ENCODE measurements around the gene ACER1.

Gene ACER1

GRCh38 chr19:6333439-6333838, at the start of gene ACER1:
TSS of gene ACER1 (minus strand) at chr19:6333612. CDS start at chr19:6333551, 61 bp downstream.
- Histone ChIP-seq H3K9ac (ENCODE audit: low read length) (no peak within 1 kb of the TSS), H3K27ac (ENCODE audit: low read depth, low read length) (no peak within 1 kb of the TSS), H3K4me1 (ENCODE audit: insufficient read depth, low read length) (no peaks in the 10 kb centered on the region), H3K27me3 (ENCODE audit: control insufficient read depth in 1 of 2, insufficient read depth in 2 of 2, low read length in 2 of 2) (no peaks in the 10 kb centered on the region), H3K9me3 (ENCODE audit: low read length) (no peaks in the 10 kb centered on the region), H3K4me3 (ENCODE audit: low read depth in 1 of 2, low read length in 2 of 2) (no peak within 1 kb of the TSS), H3K36me3 (ENCODE audit: insufficient read depth, low read length) (no peaks in the 10 kb centered on the region)

GRCh38 chr19:6383188-6383587, 49.8 kb upstream of the ACER1 start:
- Histone ChIP-seq H3K36me3 (ENCODE audit: insufficient read depth, low read length) (peaks cover 61% of the 10 kb centered on the region), H3K27ac (ENCODE audit: low read depth, low read length) (no peak overlapping the region), H3K4me1 (ENCODE audit: insufficient read depth, low read length) (no peaks in the 10 kb centered on the region), H3K9me3 (ENCODE audit: low read length) (no peaks in the 10 kb centered on the region), H3K9ac (ENCODE audit: low read length) (no peak overlapping the region), H3K4me3 (ENCODE audit: low read depth in 1 of 2, low read length in 2 of 2) (no peak overlapping the region), H3K27me3 (ENCODE audit: control insufficient read depth in 1 of 2, insufficient read depth in 2 of 2, low read length in 2 of 2) (no peaks in the 10 kb centered on the region)

- H3K4me3 ChIP-seq (ENCODE audit: low read depth in 1 of 2, low read length in 2 of 2): no peak overlapping the region
- no peak overlapping the region for H3K9ac ChIP-seq (ENCODE audit: low read length)
- H3K27me3 ChIP-seq (ENCODE audit: control insufficient read depth in 1 of 2, insufficient read depth in 2 of 2, low read length in 2 of 2): no peaks in the 10 kb centered on the region
- no peaks in the 10 kb centered on the region for H3K9me3 ChIP-seq (ENCODE audit: low read length)
- H3K36me3 ChIP-seq (ENCODE audit: insufficient read depth, low read length): peaks cover 44% of the 10 kb centered on the region
- H3K4me1 ChIP-seq (ENCODE audit: insufficient read depth, low read length): no peaks in the 10 kb centered on the region
- no peak overlapping the region for H3K27ac ChIP-seq (ENCODE audit: low read depth, low read length)
Observed at GRCh38 chr19:6381030-6381750, 47.8 kb upstream of the ACER1 start.

- H3K4me1 ChIP-seq (ENCODE audit: insufficient read depth, low read length): no peaks in the 10 kb centered on the region
- H3K36me3 ChIP-seq (ENCODE audit: insufficient read depth, low read length): peaks cover 44% of the 10 kb centered on the region
- H3K9ac ChIP-seq (ENCODE audit: low read length): no peak overlapping the region
- H3K27ac ChIP-seq (ENCODE audit: low read depth, low read length): no peak overlapping the region
- H3K27me3 ChIP-seq (ENCODE audit: control insufficient read depth in 1 of 2, insufficient read depth in 2 of 2, low read length in 2 of 2): no peaks in the 10 kb centered on the region
- H3K9me3 ChIP-seq (ENCODE audit: low read length): no peaks in the 10 kb centered on the region
- no peak overlapping the region for H3K4me3 ChIP-seq (ENCODE audit: low read depth in 1 of 2, low read length in 2 of 2)
Observed at GRCh38 chr19:6379744-6380143, 46.3 kb upstream of the ACER1 start.

- H3K27ac ChIP-seq (ENCODE audit: low read depth, low read length): peak overlapping the region; percentile 34
- peaks cover 36% of the 10 kb centered on the region for H3K36me3 ChIP-seq (ENCODE audit: insufficient read depth, low read length)
- peaks cover 8% of the 10 kb centered on the region for H3K4me1 ChIP-seq (ENCODE audit: insufficient read depth, low read length)
- H3K9ac ChIP-seq (ENCODE audit: low read length): no peak overlapping the region
- H3K27me3 ChIP-seq (ENCODE audit: control insufficient read depth in 1 of 2, insufficient read depth in 2 of 2, low read length in 2 of 2): no peaks in the 10 kb centered on the region
- no peaks in the 10 kb centered on the region for H3K9me3 ChIP-seq (ENCODE audit: low read length)
- no peak overlapping the region for H3K4me3 ChIP-seq (ENCODE audit: low read depth in 1 of 2, low read length in 2 of 2)
Observed at GRCh38 chr19:6378486-6378885, 45.1 kb upstream of the ACER1 start.

- peaks cover 8% of the 10 kb centered on the region for H3K4me1 ChIP-seq (ENCODE audit: insufficient read depth, low read length)
- H3K9ac ChIP-seq (ENCODE audit: low read length): no peak overlapping the region
- peak overlapping the region; percentile 34 for H3K27ac ChIP-seq (ENCODE audit: low read depth, low read length)
- no peaks in the 10 kb centered on the region for H3K27me3 ChIP-seq (ENCODE audit: control insufficient read depth in 1 of 2, insufficient read depth in 2 of 2, low read length in 2 of 2)
- peaks cover 32% of the 10 kb centered on the region for H3K36me3 ChIP-seq (ENCODE audit: insufficient read depth, low read length)
- no peaks in the 10 kb centered on the region for H3K9me3 ChIP-seq (ENCODE audit: low read length)
- H3K4me3 ChIP-seq (ENCODE audit: low read depth in 1 of 2, low read length in 2 of 2): no peak overlapping the region
Observed at GRCh38 chr19:6378041-6378440, 44.6 kb upstream of the ACER1 start.

GRCh38 chr19:6376512-6377190, 43.2 kb upstream of the ACER1 start:
- Histone ChIP-seq H3K36me3 (ENCODE audit: insufficient read depth, low read length) (peaks cover 23% of the 10 kb centered on the region), H3K27ac (ENCODE audit: low read depth, low read length) (no peak overlapping the region)

GRCh38 chr19:6375411-6376010, 42.1 kb upstream of the ACER1 start, which contains the start of gene PSPN:
TSS of gene PSPN (minus strand) at chr19:6375933. CDS start at chr19:6375849, 84 bp downstream.
- Histone ChIP-seq H3K9me3 (ENCODE audit: low read length) (no peaks in the 10 kb centered on the region), H3K4me1 (ENCODE audit: insufficient read depth, low read length) (peaks cover 8% of the 10 kb centered on the region), H3K4me3 (ENCODE audit: low read depth in 1 of 2, low read length in 2 of 2) (no peak within 1 kb of the TSS), H3K27ac (ENCODE audit: low read depth, low read length) (no peak within 1 kb of the TSS), H3K9ac (ENCODE audit: low read length) (no peak within 1 kb of the TSS), H3K36me3 (ENCODE audit: insufficient read depth, low read length) (peaks cover 12% of the 10 kb centered on the region), H3K27me3 (ENCODE audit: control insufficient read depth in 1 of 2, insufficient read depth in 2 of 2, low read length in 2 of 2) (no peaks in the 10 kb centered on the region)

More at GRCh38 chr19:6376512-6377190, 43.2 kb upstream of the ACER1 start:
- Histone ChIP-seq H3K4me3 (ENCODE audit: low read depth in 1 of 2, low read length in 2 of 2) (no peak overlapping the region), H3K9ac (ENCODE audit: low read length) (no peak overlapping the region), H3K27me3 (ENCODE audit: control insufficient read depth in 1 of 2, insufficient read depth in 2 of 2, low read length in 2 of 2) (no peaks in the 10 kb centered on the region), H3K4me1 (ENCODE audit: insufficient read depth, low read length) (peaks cover 8% of the 10 kb centered on the region), H3K9me3 (ENCODE audit: low read length) (no peaks in the 10 kb centered on the region)

- Histone ChIP-seq H3K27ac (ENCODE audit: low read depth, low read length) (no peak overlapping the region), H3K4me1 (ENCODE audit: insufficient read depth, low read length) (peaks cover 8% of the 10 kb centered on the region), H3K9ac (ENCODE audit: low read length) (no peak overlapping the region), H3K9me3 (ENCODE audit: low read length) (no peaks in the 10 kb centered on the region), H3K36me3 (ENCODE audit: insufficient read depth, low read length) (peaks cover 5% of the 10 kb centered on the region), H3K4me3 (ENCODE audit: low read depth in 1 of 2, low read length in 2 of 2) (no peak overlapping the region), H3K27me3 (ENCODE audit: control insufficient read depth in 1 of 2, insufficient read depth in 2 of 2, low read length in 2 of 2) (no peaks in the 10 kb centered on the region)
Observed at GRCh38 chr19:6374711-6375410, 41.4 kb upstream of the ACER1 start.

GRCh38 chr19:6374161-6374709, 40.8 kb upstream of the ACER1 start:
- Histone ChIP-seq H3K27ac (ENCODE audit: low read depth, low read length) (peak overlapping the region; percentile 78), H3K9me3 (ENCODE audit: low read length) (no peaks in the 10 kb centered on the region), H3K27me3 (ENCODE audit: control insufficient read depth in 1 of 2, insufficient read depth in 2 of 2, low read length in 2 of 2) (no peaks in the 10 kb centered on the region), H3K36me3 (ENCODE audit: insufficient read depth, low read length) (no peaks in the 10 kb centered on the region), H3K4me1 (ENCODE audit: insufficient read depth, low read length) (peaks cover 8% of the 10 kb centered on the region), H3K4me3 (ENCODE audit: low read depth in 1 of 2, low read length in 2 of 2) (peak overlapping the region in 1 of 2 donors; percentile 55), H3K9ac (ENCODE audit: low read length) (no peak overlapping the region)

GRCh38 chr19:6373813-6374108, 40.3 kb upstream of the ACER1 start:
- Histone ChIP-seq H3K4me3 (ENCODE audit: low read depth in 1 of 2, low read length in 2 of 2) (peak overlapping the region; percentile 31 to 55), H3K9me3 (ENCODE audit: low read length) (no peaks in the 10 kb centered on the region), H3K4me1 (ENCODE audit: insufficient read depth, low read length) (peaks cover 8% of the 10 kb centered on the region), H3K36me3 (ENCODE audit: insufficient read depth, low read length) (peaks cover 3% of the 10 kb centered on the region), H3K9ac (ENCODE audit: low read length) (no peak overlapping the region), H3K27ac (ENCODE audit: low read depth, low read length) (peak overlapping the region; percentile 78), H3K27me3 (ENCODE audit: control insufficient read depth in 1 of 2, insufficient read depth in 2 of 2, low read length in 2 of 2) (no peaks in the 10 kb centered on the region)
